ENCODE measurements around the gene GPM6B. TPM values are rescaled to one million over a fixed set of nuclear protein-coding genes. Genes with fewer than 3 reads are reported as not detected.

Gene GPM6B
- total RNA-seq, 5 donors from 2014 or later (not counting 1 experiment from before 2014, with no cell fraction given): 0.09 to 0.35 TPM; not detected in 3

- no peaks in the 10 kb centered on the region for H3K9me3 ChIP-seq
- no peak overlapping the region for H3K27ac ChIP-seq (ENCODE audit: low read length)
- ATAC-seq (replicated peaks in 1 of 4) (no peak), DNase-seq (no peak)
- Mint-ChIP-seq H3K4me1 (peaks cover 13 to 45% (median 16%) of the 10 kb centered on the region in 3 donors), H3K27me3 (no peaks in the 10 kb centered on the region), H3K4me3 (no peak overlapping the region), H3K27ac (no peak overlapping the region), H3K36me3 (peaks cover 30% of the 10 kb centered on the region), H3K9me3 (no peaks in the 10 kb centered on the region)
- no peak overlapping the region for H3K4me3 ChIP-seq (ENCODE audit: control insufficient read depth in 1 of 2, extremely low read depth in 1 of 2, low read length in 1 of 2)
- H3K4me1 ChIP-seq (ENCODE audit: control insufficient read depth in 1 of 2, extremely low read depth in 1 of 2, insufficient read depth in 2 of 2, low read length in 2 of 2): peaks cover 3 to 4% of the 10 kb centered on the region in 2 experiments
- ChIA-PET POLR2A (interaction anchor here in 1 of 2 donors (1.0 kb wide), 1 partner anchor 273 kb away, joined by 3 read pairs; no protein-coding TSS in a partner anchor), CTCF (interaction anchor here in 1 of 2 donors (1.5 kb wide), 1 partner anchor 8 kb away, joined by 3 read pairs; no protein-coding TSS in a partner anchor)
- no CpG with 5 or more reads among the region's 4 CpGs for WGBS (ENCODE audit: insufficient coverage)
- H3K27me3 ChIP-seq (replicated peaks in 1 of 2; ENCODE audit: control insufficient read depth in 2 of 2, extremely low read depth in 1 of 2, insufficient read depth in 2 of 2, low read length in 1 of 2): no peaks in the 10 kb centered on the region
- H3K36me3 ChIP-seq (ENCODE audit: control insufficient read depth in 2 of 2, extremely low read depth in 1 of 2, insufficient read depth in 1 of 2, low read length in 1 of 2): peaks cover 0 to 63% of the 10 kb centered on the region in 2 donors
Measured at GRCh38 chrX:13756381-13756780, 60.5 kb downstream of the GPM6B start.

GRCh38 chrX:13755254-13755653 is 61.6 kb downstream of the GPM6B start:
- Mint-ChIP-seq H3K4me3 (no peak overlapping the region), H3K4me1 (peaks cover 16 to 46% (median 19%) of the 10 kb centered on the region in 3 donors), H3K27me3 (no peaks in the 10 kb centered on the region), H3K9me3 (no peaks in the 10 kb centered on the region), H3K27ac (no peak overlapping the region), H3K36me3 (peaks cover 24% of the 10 kb centered on the region)
- H3K9me3 ChIP-seq: no peaks in the 10 kb centered on the region
- peaks cover 4 to 6% of the 10 kb centered on the region in 2 experiments for H3K4me1 ChIP-seq (ENCODE audit: control insufficient read depth in 1 of 2, extremely low read depth in 1 of 2, insufficient read depth in 2 of 2, low read length in 2 of 2)
- peaks cover 0 to 61% of the 10 kb centered on the region in 2 donors for H3K36me3 ChIP-seq (ENCODE audit: control insufficient read depth in 2 of 2, extremely low read depth in 1 of 2, insufficient read depth in 1 of 2, low read length in 1 of 2)
- ChIA-PET POLR2A (interaction anchor here (0.6 kb wide), 4 partner anchors 67 to 273 kb away, joined by 4 to 5 read pairs (median 5); no protein-coding TSS in a partner anchor), CTCF (interaction anchor here in 1 of 2 donors (0.7 kb wide), 3 partner anchors 9 to 1979 kb away, joined by 3 read pairs; no protein-coding TSS in a partner anchor)
- H3K27me3 ChIP-seq (replicated peaks in 1 of 2; ENCODE audit: control insufficient read depth in 2 of 2, extremely low read depth in 1 of 2, insufficient read depth in 2 of 2, low read length in 1 of 2): no peaks in the 10 kb centered on the region
- WGBS (ENCODE audit: insufficient coverage): no CpG with 5 or more reads among the region's 1 CpG
- no peak overlapping the region for H3K4me3 ChIP-seq (ENCODE audit: control insufficient read depth in 1 of 2, extremely low read depth in 1 of 2, low read length in 1 of 2)
- no peak overlapping the region for H3K27ac ChIP-seq (ENCODE audit: low read length)
- ATAC-seq (replicated peaks in 1 of 4): peak; percentile 50 to 73 (median 64)
- peak in 10 of 35 experiments; percentile 4 to 36 (median 12) for DNase-seq

GRCh38 chrX:13754765-13755164 is 62.1 kb downstream of the GPM6B start:
- peaks cover 21 to 47% (median 23%) of the 10 kb centered on the region in 3 donors for H3K4me1 Mint-ChIP-seq
- Histone ChIP-seq H3K36me3 (ENCODE audit: control insufficient read depth in 2 of 2, extremely low read depth in 1 of 2, insufficient read depth in 1 of 2, low read length in 1 of 2) (peaks cover 0 to 57% of the 10 kb centered on the region in 2 donors), H3K27me3 (replicated peaks in 1 of 2; ENCODE audit: control insufficient read depth in 2 of 2, extremely low read depth in 1 of 2, insufficient read depth in 2 of 2, low read length in 1 of 2) (no peaks in the 10 kb centered on the region), H3K9me3 (no peaks in the 10 kb centered on the region), H3K27ac (ENCODE audit: low read length) (no peak overlapping the region), H3K4me1 (ENCODE audit: control insufficient read depth in 1 of 2, extremely low read depth in 1 of 2, insufficient read depth in 2 of 2, low read length in 2 of 2) (peaks cover 4 to 6% of the 10 kb centered on the region in 2 experiments), H3K4me3 (ENCODE audit: control insufficient read depth in 1 of 2, extremely low read depth in 1 of 2, low read length in 1 of 2) (no peak overlapping the region)
- POLR2A ChIA-PET: interaction anchor here (0.6 kb wide), 2 partner anchors 67 to 268 kb away, joined by 5 read pairs; no protein-coding TSS in a partner anchor
- H3K27me3 Mint-ChIP-seq: no peaks in the 10 kb centered on the region
- CTCF ChIA-PET: interaction anchor here in 1 of 2 donors (0.7 kb wide), 2 partner anchors 9 to 85 kb away, joined by 3 read pairs; no protein-coding TSS in a partner anchor
- no peaks in the 10 kb centered on the region for H3K9me3 Mint-ChIP-seq
- no peak for DNase-seq
- H3K36me3 Mint-ChIP-seq: peaks cover 25% of the 10 kb centered on the region
- no peak overlapping the region for H3K27ac Mint-ChIP-seq
- ATAC-seq (replicated peaks in 1 of 4): no peak
- WGBS (ENCODE audit: insufficient coverage): no CpG with 5 or more reads among the region's 1 CpG
- no peak overlapping the region for H3K4me3 Mint-ChIP-seq

GRCh38 chrX:13752646-13753045 is 64.2 kb downstream of the GPM6B start:
- no peak overlapping the region for H3K27ac ChIP-seq (ENCODE audit: low read length)
- no peak for DNase-seq
- Mint-ChIP-seq H3K4me3 (no peak overlapping the region), H3K36me3 (peaks cover 18% of the 10 kb centered on the region), H3K4me1 (peaks cover 15 to 37% (median 25%) of the 10 kb centered on the region in 3 donors), H3K27me3 (no peaks in the 10 kb centered on the region), H3K27ac (peak overlapping the region; percentile 19 to 69), H3K9me3 (no peaks in the 10 kb centered on the region)
- no peaks in the 10 kb centered on the region for H3K9me3 ChIP-seq
- no peaks in the 10 kb centered on the region for H3K27me3 ChIP-seq (replicated peaks in 1 of 2; ENCODE audit: control insufficient read depth in 2 of 2, extremely low read depth in 1 of 2, insufficient read depth in 2 of 2, low read length in 1 of 2)
- H3K36me3 ChIP-seq (ENCODE audit: control insufficient read depth in 2 of 2, extremely low read depth in 1 of 2, insufficient read depth in 1 of 2, low read length in 1 of 2): peaks cover 0 to 44% of the 10 kb centered on the region in 2 donors
- POLR2A ChIA-PET: interaction anchor here (0.6 kb wide), 3 partner anchors 29 to 1598 kb away, joined by 3 to 5 read pairs (median 4); no protein-coding TSS in a partner anchor
- WGBS (ENCODE audit: insufficient coverage): 83% methylated on average over 1 of the region's 3 CpGs
- no peak overlapping the region for H3K4me3 ChIP-seq (ENCODE audit: control insufficient read depth in 1 of 2, extremely low read depth in 1 of 2, low read length in 1 of 2)
- peaks cover 4 to 6% of the 10 kb centered on the region in 2 experiments for H3K4me1 ChIP-seq (ENCODE audit: control insufficient read depth in 1 of 2, extremely low read depth in 1 of 2, insufficient read depth in 2 of 2, low read length in 2 of 2)
- CTCF ChIA-PET: interaction anchor here (0.7 to 1.5 kb wide), 5 partner anchors 16 to 280 kb away, joined by 3 read pairs; partner anchors contain the start of genes OFD1 (in 1 of the 2) and TRAPPC2 (in 1 of the 2)
- ATAC-seq (replicated peaks in 1 of 4): no peak

GRCh38 chrX:13752141-13752540 is 64.8 kb downstream of the GPM6B start:
- H3K4me3 Mint-ChIP-seq: no peak overlapping the region
- H3K27ac Mint-ChIP-seq: no peak overlapping the region
- WGBS (ENCODE audit: insufficient coverage): no CpG with 5 or more reads among the region's 3 CpGs
- no peak overlapping the region for H3K4me3 ChIP-seq (ENCODE audit: control insufficient read depth in 1 of 2, extremely low read depth in 1 of 2, low read length in 1 of 2)
- H3K36me3 ChIP-seq (ENCODE audit: control insufficient read depth in 2 of 2, extremely low read depth in 1 of 2, insufficient read depth in 1 of 2, low read length in 1 of 2): peaks cover 0 to 40% of the 10 kb centered on the region in 2 donors
- POLR2A ChIA-PET: interaction anchor here (0.6 kb wide), 3 partner anchors 14 to 1598 kb away, joined by 3 to 5 read pairs (median 4); no protein-coding TSS in a partner anchor
- ATAC-seq (replicated peaks in 1 of 4): no peak
- H3K27me3 Mint-ChIP-seq: no peaks in the 10 kb centered on the region
- peaks cover 15 to 42% (median 29%) of the 10 kb centered on the region in 3 donors for H3K4me1 Mint-ChIP-seq
- peaks cover 22% of the 10 kb centered on the region for H3K36me3 Mint-ChIP-seq
- H3K4me1 ChIP-seq (ENCODE audit: control insufficient read depth in 1 of 2, extremely low read depth in 1 of 2, insufficient read depth in 2 of 2, low read length in 2 of 2): peaks cover 4 to 6% of the 10 kb centered on the region in 2 experiments
- no peaks in the 10 kb centered on the region for H3K9me3 Mint-ChIP-seq
- DNase-seq: no peak
- no peaks in the 10 kb centered on the region for H3K27me3 ChIP-seq (replicated peaks in 1 of 2; ENCODE audit: control insufficient read depth in 2 of 2, extremely low read depth in 1 of 2, insufficient read depth in 2 of 2, low read length in 1 of 2)
- no peaks in the 10 kb centered on the region for H3K9me3 ChIP-seq
- CTCF ChIA-PET: interaction anchor here (0.7 to 1.5 kb wide), 6 partner anchors 16 to 280 kb away, joined by 3 read pairs; partner anchors contain the start of genes OFD1 (in 1 of the 2) and TRAPPC2 (in 1 of the 2)
- no peak overlapping the region for H3K27ac ChIP-seq (ENCODE audit: low read length)

- H3K36me3 ChIP-seq (ENCODE audit: control insufficient read depth in 2 of 2, extremely low read depth in 1 of 2, insufficient read depth in 1 of 2, low read length in 1 of 2): peaks cover 0 to 36% of the 10 kb centered on the region in 2 donors
- H3K9me3 Mint-ChIP-seq: no peaks in the 10 kb centered on the region
- no peak for DNase-seq
- H3K4me3 ChIP-seq (ENCODE audit: control insufficient read depth in 1 of 2, extremely low read depth in 1 of 2, low read length in 1 of 2): no peak overlapping the region
- H3K4me3 Mint-ChIP-seq: no peak overlapping the region
- peaks cover 4 to 6% of the 10 kb centered on the region in 2 experiments for H3K4me1 ChIP-seq (ENCODE audit: control insufficient read depth in 1 of 2, extremely low read depth in 1 of 2, insufficient read depth in 2 of 2, low read length in 2 of 2)
- no peaks in the 10 kb centered on the region for H3K27me3 Mint-ChIP-seq
- peaks cover 32% of the 10 kb centered on the region for H3K36me3 Mint-ChIP-seq
- CTCF ChIA-PET: interaction anchor here (0.6 to 1.5 kb wide), 10 partner anchors 8 to 1556 kb away, joined by 3 to 4 read pairs (median 3); partner anchors contain the start of genes OFD1 (in 2 of the 2) and TRAPPC2 (in 2 of the 2)
- POLR2A ChIA-PET: interaction anchor here (0.6 to 0.9 kb wide), 5 partner anchors 8 to 1584 kb away, joined by 3 to 4 read pairs (median 3); no protein-coding TSS in a partner anchor
- no peak overlapping the region for H3K27ac Mint-ChIP-seq
- H3K27me3 ChIP-seq (replicated peaks in 1 of 2; ENCODE audit: control insufficient read depth in 2 of 2, extremely low read depth in 1 of 2, insufficient read depth in 2 of 2, low read length in 1 of 2): no peaks in the 10 kb centered on the region
- ATAC-seq (replicated peaks in 1 of 4): no peak
- no peaks in the 10 kb centered on the region for H3K9me3 ChIP-seq
- no peak overlapping the region for H3K27ac ChIP-seq (ENCODE audit: low read length)
- H3K4me1 Mint-ChIP-seq: peaks cover 15 to 48% (median 29%) of the 10 kb centered on the region in 3 donors
Measured at GRCh38 chrX:13750812-13751211, 66.1 kb downstream of the GPM6B start.
